ENCODE data around the gene FMNL2. TPM values are rescaled to one million over a fixed set of nuclear protein-coding genes. Genes with fewer than 3 reads are reported as not detected.
A peak's percentile ranks its signal among the peaks of the same experiment; 100 is the strongest.

Gene FMNL2
- total RNA-seq, 1 donor from 2014 or later = 166 TPM

- H3K4me1 Mint-ChIP-seq (ENCODE audit: low read depth, unreplicated experiment) = peaks cover 81% of the 10 kb centered on the region
- peaks cover 10% of the 10 kb centered on the region for H3K9me3 Mint-ChIP-seq (ENCODE audit: unreplicated experiment)
- no peak for TF ChIP-seq CTCF (IDR thresholded peaks at IDR 0.05; ENCODE audit: partially characterized antibody, unreplicated experiment)
- peaks cover 2% of the 10 kb centered on the region for H3K27me3 Mint-ChIP-seq (ENCODE audit: unreplicated experiment)
- peak overlapping the region; percentile 51 for H3K4me3 Mint-ChIP-seq (ENCODE audit: unreplicated experiment)
- no peaks in the 10 kb centered on the region for H3K36me3 Mint-ChIP-seq (ENCODE audit: unreplicated experiment)
- peak overlapping the region; percentile 99 for H3K27ac Mint-ChIP-seq (ENCODE audit: unreplicated experiment)
- DNase-seq = no peak
These were observed 98.8 kb downstream of the FMNL2 start for GRCh38 chr2:152433791-152434190.

- Mint-ChIP-seq H3K27ac (ENCODE audit: unreplicated experiment) (peak overlapping the region; percentile 99), H3K9me3 (ENCODE audit: unreplicated experiment) (peaks cover 10% of the 10 kb centered on the region), H3K4me1 (ENCODE audit: low read depth, unreplicated experiment) (peaks cover 79% of the 10 kb centered on the region), H3K27me3 (ENCODE audit: unreplicated experiment) (peaks cover 2% of the 10 kb centered on the region), H3K4me3 (ENCODE audit: unreplicated experiment) (peak overlapping the region; percentile 51), H3K36me3 (ENCODE audit: unreplicated experiment) (no peaks in the 10 kb centered on the region)
- DNase-seq = no peak
- no peak for TF ChIP-seq CTCF (IDR thresholded peaks at IDR 0.05; ENCODE audit: partially characterized antibody, unreplicated experiment)
These were observed 99.6 kb downstream of the FMNL2 start for GRCh38 chr2:152434395-152435182.

- peaks cover 81% of the 10 kb centered on the region for H3K4me1 Mint-ChIP-seq (ENCODE audit: low read depth, unreplicated experiment)
- no peaks in the 10 kb centered on the region for H3K36me3 Mint-ChIP-seq (ENCODE audit: unreplicated experiment)
- H3K27me3 Mint-ChIP-seq (ENCODE audit: unreplicated experiment) = peaks cover 2% of the 10 kb centered on the region
- H3K27ac Mint-ChIP-seq (ENCODE audit: unreplicated experiment) = no peak overlapping the region
- peaks cover 10% of the 10 kb centered on the region for H3K9me3 Mint-ChIP-seq (ENCODE audit: unreplicated experiment)
- no peak for TF ChIP-seq CTCF (IDR thresholded peaks at IDR 0.05; ENCODE audit: partially characterized antibody, unreplicated experiment)
- no peak overlapping the region for H3K4me3 Mint-ChIP-seq (ENCODE audit: unreplicated experiment)
- no peak for DNase-seq
These were observed 101.2 kb downstream of the FMNL2 start for GRCh38 chr2:152436148-152436547.

GRCh38 chr2:152437276-152438108 is 102.5 kb downstream of the FMNL2 start:
- H3K4me3 Mint-ChIP-seq (ENCODE audit: unreplicated experiment) = no peak overlapping the region
- H3K36me3 Mint-ChIP-seq (ENCODE audit: unreplicated experiment) = no peaks in the 10 kb centered on the region
- H3K9me3 Mint-ChIP-seq (ENCODE audit: unreplicated experiment) = peaks cover 9% of the 10 kb centered on the region
- H3K27ac Mint-ChIP-seq (ENCODE audit: unreplicated experiment) = peak overlapping the region; percentile 41
- no peak for TF ChIP-seq CTCF (IDR thresholded peaks at IDR 0.05; ENCODE audit: partially characterized antibody, unreplicated experiment)
- peaks cover 76% of the 10 kb centered on the region for H3K4me1 Mint-ChIP-seq (ENCODE audit: low read depth, unreplicated experiment)
- no peak for DNase-seq
- peaks cover 3% of the 10 kb centered on the region for H3K27me3 Mint-ChIP-seq (ENCODE audit: unreplicated experiment)

Data from glutamatergic neuron (in vitro differentiated cells).